HG02884 (cell line): ENCODE measurements around the gene FXYD2.
"Not testable (repeated sequence)": the region's sequence is repeated elsewhere in the genome, so short reads cannot be mapped to it uniquely, and the experiment has no call there.

Source experiments
- ATAC-seq: cut with Tn5 transposase; IDR thresholded peaks from one replicate; pipeline ENCODE4 v1.9.1; 2021; ENCODE audit warnings: mild to moderate bottlenecking, moderate library complexity; ENCODE audit not compliant: unreplicated experiment

FXYD2 gene

DNA sequence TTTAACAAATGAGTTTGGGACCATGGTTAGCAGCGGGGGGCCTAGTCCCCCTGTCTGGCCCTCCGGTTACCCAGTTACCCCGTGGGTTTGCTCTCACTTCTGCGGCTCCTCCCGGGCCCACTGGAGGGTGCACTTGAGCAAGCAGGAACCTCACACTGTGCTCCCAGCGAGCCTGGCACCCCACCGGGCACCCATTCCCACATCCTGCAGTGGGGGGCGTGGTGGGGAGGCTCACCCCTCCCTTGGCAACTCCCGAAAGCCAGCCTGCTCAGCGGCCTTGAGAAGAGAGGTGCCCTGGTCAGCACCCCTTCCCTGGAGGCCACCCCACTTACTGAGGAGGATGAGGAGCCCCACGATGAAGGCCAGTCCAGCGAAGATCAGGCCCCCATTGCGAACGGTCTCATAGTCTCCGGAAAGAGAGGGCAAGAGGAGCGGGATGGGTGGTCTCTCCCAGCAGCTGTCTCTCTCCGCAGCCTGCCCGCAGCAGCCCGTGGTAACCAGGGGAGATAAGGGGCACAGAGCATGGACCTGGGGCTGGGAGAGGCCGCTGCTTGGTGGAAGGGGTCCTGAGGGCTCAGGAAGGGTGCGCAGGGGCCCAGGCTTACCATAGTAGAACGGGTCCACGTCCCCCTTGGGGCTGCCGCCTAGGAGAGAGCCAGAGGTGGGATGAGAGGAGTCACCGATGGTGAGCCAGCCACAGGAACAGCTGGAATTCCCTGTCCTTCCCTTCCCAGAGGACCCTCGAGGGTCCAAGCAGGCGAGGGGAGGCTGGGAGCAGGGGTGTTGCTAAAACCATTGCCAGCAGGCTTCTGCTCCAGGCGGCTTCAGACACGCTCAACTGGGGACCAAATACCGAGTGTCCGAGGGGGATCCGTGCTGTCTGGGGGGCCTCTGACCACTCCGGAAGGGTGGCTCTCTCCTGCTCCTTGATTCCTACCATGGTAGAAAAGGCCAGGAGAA is 2.2 kb downstream of the FXYD2 start:
- no peak for ATAC-seq

DNA sequence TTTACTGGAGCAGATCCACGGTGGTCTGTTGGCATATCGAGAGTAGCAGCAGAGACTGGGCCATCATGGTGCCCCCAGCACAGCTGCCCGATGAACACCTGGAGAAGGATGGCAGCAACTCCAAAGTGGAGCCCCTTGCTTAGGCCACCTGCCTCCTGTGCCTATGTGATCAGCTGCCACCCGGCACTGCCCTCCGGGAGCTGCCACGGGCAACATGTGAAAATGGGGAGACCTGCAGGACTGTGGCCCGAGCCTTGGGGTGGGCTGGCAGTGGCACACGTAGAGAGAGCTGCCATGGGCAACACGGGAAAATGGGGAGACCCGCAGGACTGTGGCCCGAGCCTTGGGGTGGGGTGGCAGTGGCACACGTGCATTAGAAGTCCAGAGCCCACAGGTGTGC is 3.1 kb downstream of the FXYD2 start:
- no peak for ATAC-seq

- ATAC-seq: no peak
Observed at GRCh38 chr11:117820516-117820915, 4.0 kb downstream of the FXYD2 start.

DNA sequence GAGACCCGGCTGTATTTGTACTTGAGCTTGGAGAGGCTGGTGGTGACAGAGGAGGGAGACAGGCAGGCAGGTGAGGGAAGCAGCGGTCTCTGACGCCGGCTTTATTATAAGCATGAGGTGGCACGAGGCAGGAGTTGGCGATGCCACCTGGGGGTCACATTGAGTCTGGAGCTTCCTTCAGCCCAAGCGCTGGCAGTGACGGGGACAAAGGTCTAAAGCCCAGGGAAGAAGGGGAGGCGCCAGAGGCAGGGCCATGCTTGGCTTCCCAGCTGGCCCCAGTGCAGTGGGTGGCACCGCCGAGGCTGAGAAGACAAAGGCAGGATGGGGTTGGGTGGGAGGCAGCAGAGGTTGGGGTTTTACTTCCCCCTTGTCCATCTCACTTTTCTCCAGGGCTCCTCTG is 4.5 kb downstream of the FXYD2 start:
- no peak for ATAC-seq

DNA sequence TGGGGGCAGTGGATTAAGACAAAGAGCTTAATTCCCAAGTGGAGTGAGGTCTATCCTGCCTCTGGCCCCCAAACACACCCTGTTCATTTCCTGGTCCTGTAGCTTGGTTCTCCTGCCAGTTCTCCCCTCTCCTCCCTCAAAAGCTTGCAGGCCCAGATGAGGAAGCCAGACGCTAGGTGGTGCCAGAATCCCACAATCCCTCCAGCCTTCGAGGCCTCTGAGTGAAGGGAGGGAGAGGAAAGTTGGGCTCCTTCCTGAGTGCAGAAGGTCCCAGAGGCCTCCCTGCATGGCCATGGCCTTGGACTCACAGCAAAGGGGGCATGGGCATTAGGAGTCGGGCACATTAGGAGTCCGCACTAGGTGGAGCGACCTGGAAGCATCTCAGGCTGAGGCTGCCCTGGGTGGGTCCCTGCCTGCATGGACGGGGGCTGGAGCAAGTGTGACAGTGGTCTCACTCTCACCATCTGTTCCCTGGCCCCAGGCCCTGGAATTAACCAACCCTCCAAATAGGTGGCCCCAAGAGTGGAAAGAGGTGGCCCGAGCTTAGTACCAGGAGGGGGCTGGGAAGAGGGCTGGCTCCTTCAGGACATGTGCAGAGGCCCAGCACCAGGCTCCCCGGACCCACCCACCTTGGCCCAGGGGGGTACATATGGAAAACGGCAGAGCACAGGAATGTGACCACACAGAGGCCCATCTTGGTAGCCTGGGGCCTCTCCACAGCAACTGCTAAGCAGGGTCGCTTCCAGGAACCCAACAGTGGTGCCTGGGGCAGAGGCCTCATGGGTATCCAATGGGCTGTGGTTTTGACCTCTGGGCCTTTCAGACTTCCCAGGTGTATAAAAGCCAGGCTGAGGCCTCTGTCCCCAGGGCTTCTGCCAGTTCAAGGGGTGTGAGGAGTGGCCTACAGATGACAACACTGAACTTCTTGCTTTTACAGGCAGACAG is 5.2 kb downstream of the FXYD2 start:
- no peak for ATAC-seq

DNA sequence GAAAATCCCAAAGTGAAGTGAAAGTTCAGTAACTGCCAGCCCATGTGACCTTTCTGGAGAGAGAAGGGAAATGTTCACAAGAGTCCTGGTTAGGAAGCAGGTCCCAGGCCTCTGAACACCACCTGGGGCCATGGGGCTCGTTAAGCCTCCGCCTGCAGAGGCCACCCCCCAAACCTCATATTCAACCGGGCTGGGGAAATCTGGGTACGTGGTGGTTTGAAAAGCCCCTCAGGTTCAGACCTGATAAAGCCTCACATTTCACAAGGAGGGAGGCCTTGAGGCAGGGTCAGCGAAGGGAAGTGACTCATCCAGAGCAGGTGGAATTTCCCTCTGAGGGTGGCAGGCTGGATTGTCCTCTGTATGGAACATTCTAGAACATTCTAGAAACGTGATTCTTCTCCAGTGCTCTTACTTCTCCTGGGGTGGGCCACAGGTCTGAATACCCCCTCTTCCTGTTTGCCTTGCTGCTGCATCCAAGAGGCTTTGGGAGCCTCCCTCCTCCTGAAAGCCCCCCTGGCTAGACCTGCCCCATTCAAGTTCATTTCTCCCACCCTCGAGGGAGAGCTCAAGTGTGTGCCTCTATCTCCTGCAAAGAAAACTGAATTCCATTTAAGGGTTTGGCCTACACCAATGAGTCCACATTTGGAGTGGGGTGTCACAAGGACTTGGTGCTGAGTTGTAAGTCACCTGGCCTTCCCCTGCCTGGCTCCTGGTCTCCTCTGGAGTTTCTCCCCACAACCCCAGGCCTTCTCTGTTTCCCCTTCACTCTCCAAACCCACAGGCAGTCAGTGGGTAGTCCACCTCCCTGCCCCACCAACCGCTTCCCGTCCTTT is 6.3 kb downstream of the FXYD2 start:
- no peak for ATAC-seq

GRCh38 chr11:117817368-117818040 is 7.0 kb downstream of the FXYD2 start:
- ATAC-seq: no peak

GRCh38 chr11:117816846-117817367 is 7.6 kb downstream of the FXYD2 start:
- ATAC-seq: no peak

DNA sequence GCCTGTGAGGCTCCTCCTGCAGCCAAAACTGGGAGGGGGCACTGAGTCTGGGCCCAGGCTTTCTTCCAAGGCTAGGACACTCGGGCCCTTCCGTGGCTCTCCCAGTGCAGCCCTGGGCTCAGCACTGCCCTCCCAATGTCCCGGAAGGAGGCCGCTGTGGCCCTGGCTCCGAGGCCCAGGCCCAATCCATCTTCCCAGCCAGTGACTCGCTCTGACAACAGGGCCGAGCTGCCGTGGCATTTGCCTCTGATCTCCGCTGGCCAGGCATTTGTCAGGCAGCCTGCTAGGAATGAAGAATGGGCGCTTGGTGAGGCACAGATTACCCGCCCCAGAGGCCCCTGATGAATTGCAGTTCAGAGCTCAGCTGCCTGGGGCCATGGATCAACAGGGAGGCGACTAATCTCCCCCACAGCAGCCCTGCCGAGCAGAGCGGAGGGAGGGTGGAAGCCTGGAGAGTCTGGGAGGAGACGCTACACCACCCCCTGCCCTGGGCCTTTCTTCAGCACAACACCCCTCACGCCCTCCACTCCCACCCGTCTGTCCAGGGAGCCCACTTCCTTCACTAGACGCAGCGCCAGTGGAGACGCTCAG is 8.3 kb downstream of the FXYD2 start:
- ATAC-seq: no peak

GRCh38 chr11:117815262-117815803 is 9.2 kb downstream of the FXYD2 start:
- peak; percentile 59 for ATAC-seq

- ATAC-seq: no peak
Observed at GRCh38 chr11:117814766-117815261, 9.7 kb downstream of the FXYD2 start.

GRCh38 chr11:117814204-117814765 is 10.3 kb downstream of the FXYD2 start:
- ATAC-seq: no peak

DNA sequence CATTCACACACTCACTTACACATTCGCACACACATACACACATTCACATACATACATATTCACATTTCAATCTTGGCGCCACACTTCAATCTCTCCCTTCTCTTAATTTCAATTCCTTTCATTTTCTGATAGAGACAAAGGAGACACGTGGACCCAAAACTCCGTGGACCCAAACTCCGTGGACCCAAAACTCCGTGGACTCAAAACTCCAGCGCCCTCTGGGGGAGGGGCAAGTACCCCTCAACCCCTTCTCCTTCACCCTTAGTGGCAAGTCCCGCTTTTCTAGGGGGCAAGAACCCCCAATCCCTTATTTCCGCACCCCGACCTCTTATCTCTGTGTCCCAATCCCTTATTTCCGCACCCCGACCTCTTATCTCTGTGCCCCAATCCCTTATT is 14.5 kb downstream of the FXYD2 start:
- not testable (repeated sequence) for ATAC-seq

DNA sequence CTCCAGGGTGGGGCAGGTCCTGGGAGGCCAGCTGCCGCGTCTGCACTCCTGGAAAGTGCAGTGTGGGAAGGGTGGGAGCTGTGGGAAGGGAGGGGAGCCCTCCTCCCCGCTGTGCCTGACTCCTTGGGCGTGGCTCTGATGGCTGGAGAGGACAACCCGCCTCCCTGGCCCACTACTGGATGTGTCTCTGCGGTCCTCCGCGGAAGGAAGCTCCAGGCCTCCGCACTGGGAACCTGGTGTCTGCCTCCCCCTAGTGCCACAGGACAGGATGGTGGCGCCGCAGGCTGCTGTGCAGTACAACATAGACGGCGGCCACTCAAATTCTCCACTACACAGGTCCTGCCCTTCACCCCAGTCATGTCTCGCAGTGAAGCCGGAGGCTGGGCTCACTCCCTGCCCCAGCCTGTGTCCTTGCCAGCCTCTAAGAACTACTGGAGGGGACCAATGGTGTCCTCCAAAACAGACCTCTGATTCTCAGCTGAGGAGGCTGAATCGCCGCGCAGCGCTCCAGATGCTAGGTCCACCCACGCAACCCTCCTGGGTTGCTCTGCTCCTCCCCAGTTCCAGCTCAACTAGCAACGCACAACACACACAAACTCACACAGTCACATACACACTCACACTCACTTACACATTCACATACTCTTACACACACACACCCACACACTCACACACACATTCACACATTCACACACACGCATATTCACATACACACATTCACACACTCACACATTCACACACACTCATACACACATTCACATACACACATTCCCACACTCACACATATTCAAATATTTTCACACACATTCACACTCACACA is 15.1 kb downstream of the FXYD2 start:
- no peak for ATAC-seq

DNA sequence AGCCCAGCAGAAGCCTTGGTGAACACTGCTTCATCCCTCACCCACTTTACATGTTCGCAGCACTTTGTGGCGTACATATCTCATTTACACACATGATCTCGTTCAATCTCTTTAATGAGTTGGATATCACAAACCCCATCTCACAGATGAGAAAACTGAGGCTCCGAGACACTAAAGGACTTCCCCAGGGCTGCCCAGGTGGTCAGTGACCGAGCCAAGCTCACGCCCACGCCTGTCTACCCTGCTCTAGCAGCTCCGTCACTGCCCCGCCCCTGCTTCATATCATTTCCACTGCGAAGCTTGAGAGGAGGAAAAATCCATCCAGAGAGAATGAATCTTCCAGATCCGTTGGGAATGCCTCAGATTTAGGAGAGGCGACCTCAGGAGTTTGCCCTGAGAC is 15.8 kb downstream of the FXYD2 start:
- ATAC-seq: no peak

GRCh38 chr11:117807482-117808327 is 16.8 kb downstream of the FXYD2 start:
- ATAC-seq: no peak

- ATAC-seq: no peak
Observed at GRCh38 chr11:117806846-117807245, 17.7 kb downstream of the FXYD2 start.
